SK-MEL-5 (cell line): Measurements from ENCODE around the gene RPL38. TPM values are rescaled to one million over a fixed set of nuclear protein-coding genes. Genes with fewer than 3 reads are reported as not detected.

Experiments used
- DNase-seq: peaks from one replicate; pipeline ENCODE4 v3.0.0-alpha.2; 2016; ENCODE audit warnings: low read depth, low spot score
- in situ Hi-C: cut with HindIII; loops from 2 replicates; pipeline ENCODE4 v1.10.0; 2016; ENCODE audit warnings: low sequenced_read_pairs, high pct_unique_total_duplicates, low pct_unique_long_range_greater_than_20kb
- total RNA-seq: library from RNA; depleted of rRNA; stranded (reverse); fragments of >200 nt; shearing (Covaris generic); gene quantifications from 2 replicates; pipeline ENCODE4 v1.2.3, GENCODE V29; 2014

RPL38 gene
- total RNA-seq, 1 experiment from 2014 or later, result 7,933 TPM

- no peak for DNase-seq
- in situ Hi-C loops, result no loop called here
These were observed 2.2 kb upstream of the RPL38 start for GRCh38 chr17:74201250-74201649.

- in situ Hi-C loops, result no loop called here
- DNase-seq, result no peak
These were observed 1.5 kb upstream of the RPL38 start for GRCh38 chr17:74201948-74202347.

GRCh38 chr17:74202938-74203337 lies 540 bp upstream of the RPL38 start:
- in situ Hi-C loops, result no loop called here
- DNase-seq, result peak; percentile 47

GRCh38 chr17:74204474-74204873 lies 996 bp downstream of the RPL38 start:
- DNase-seq, result no peak
- in situ Hi-C loops, result no loop called here

GRCh38 chr17:74205274-74205673 lies 1.8 kb downstream of the RPL38 start:
- in situ Hi-C loops, result no loop called here
- DNase-seq, result no peak

- in situ Hi-C loops, result no loop called here
- peak; percentile 68 for DNase-seq
These were observed 2.9 kb downstream of the RPL38 start for GRCh38 chr17:74206332-74206818.

- peak; percentile 98 for DNase-seq
- in situ Hi-C loops, result no loop called here
These were observed 7.0 kb downstream of the RPL38 start for GRCh38 chr17:74210191-74211140.

GRCh38 chr17:74211141-74211911 lies 7.8 kb downstream of the RPL38 start:
- in situ Hi-C loops, result no loop called here
- DNase-seq, result peak; percentile 44

- DNase-seq, result peak; percentile 49
- in situ Hi-C loops, result no loop called here
These were observed 8.4 kb downstream of the RPL38 start for GRCh38 chr17:74211912-74212208.

- peak; percentile 39 for DNase-seq
- in situ Hi-C loops, result no loop called here
These were observed 8.9 kb downstream of the RPL38 start for GRCh38 chr17:74212209-74212912.

- peak; percentile 98 for DNase-seq
- in situ Hi-C loops, result no loop called here
These were observed 9.7 kb downstream of the RPL38 start, which contains the start of gene TTYH2 for GRCh38 chr17:74212913-74213791. TSS of gene TTYH2 (plus strand) at chr17:74213571. CDS start at chr17:74213588, 17 bp downstream.

- in situ Hi-C loops, result no loop called here
- DNase-seq, result no peak
These were observed 10.4 kb downstream of the RPL38 start for GRCh38 chr17:74213861-74214391.

GRCh38 chr17:74214484-74215341 lies 11.2 kb downstream of the RPL38 start:
- DNase-seq, result no peak
- in situ Hi-C loops, result no loop called here

- no peak for DNase-seq
- in situ Hi-C loops, result no loop called here
These were observed 11.9 kb downstream of the RPL38 start for GRCh38 chr17:74215342-74215727.

- in situ Hi-C loops, result no loop called here
- no peak for DNase-seq
These were observed 13.0 kb downstream of the RPL38 start for GRCh38 chr17:74216505-74216904.
